Memory B cell (primary cell): Measurements from ENCODE around the gene ANO2.

Experiments
- ATAC-seq: fragments of 150-1000 bp; cut with Tn5 transposase; 2 replicates; pipeline ENCODE4 v1.10.0; 2021; ENCODE audit warnings: low read depth, mild to moderate bottlenecking, moderate library complexity
- DNase-seq, 2 donors: peaks; one replicate each; pipeline ENCODE4 v3.0.0; 2022; ENCODE audit warnings: low spot score in 2 of 2
- H3K27ac Mint-ChIP-seq: one replicate; pipeline ENCODE4 v1.8.0; 2022; ENCODE audit warnings: mild to moderate bottlenecking, moderate library complexity, mixed read lengths
- H3K27me3 Mint-ChIP-seq: one replicate; pipeline ENCODE4 v1.8.0; 2022; ENCODE audit warnings: mixed read lengths
- H3K36me3 Mint-ChIP-seq: one replicate; pipeline ENCODE4 v1.8.0; 2022; ENCODE audit warnings: mild to moderate bottlenecking, mixed read lengths
- H3K4me1 Mint-ChIP-seq: one replicate; pipeline ENCODE4 v1.8.0; 2022; ENCODE audit warnings: mixed read lengths
- H3K4me3 Mint-ChIP-seq: one replicate; pipeline ENCODE4 v1.8.0; 2022; ENCODE audit warnings: mild to moderate bottlenecking, moderate library complexity, mixed read lengths
- H3K9me3 Mint-ChIP-seq: one replicate; pipeline ENCODE4 v1.8.0; 2022; ENCODE audit warnings: mixed read lengths

Gene ANO2

DNA sequence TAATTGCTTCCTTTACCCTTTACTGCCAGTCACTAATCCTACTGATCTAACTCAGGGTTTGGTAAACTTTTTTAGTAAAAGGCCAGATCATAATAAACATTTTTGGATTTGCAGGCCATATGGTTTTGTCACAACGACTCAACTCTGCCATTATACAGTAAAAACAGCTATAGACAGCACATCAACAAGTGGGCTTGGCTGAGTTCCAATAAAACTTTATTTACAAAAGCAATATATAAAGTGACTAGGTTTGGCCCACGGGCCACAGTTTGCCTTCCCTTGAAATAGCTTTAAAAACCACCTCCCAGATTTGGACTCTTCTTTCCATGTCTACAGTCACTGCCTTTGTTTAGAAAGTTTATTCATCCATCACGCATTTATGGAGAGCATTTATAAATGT is 366.3 kb downstream of the ANO2 start:
- no peaks in the 10 kb centered on the region for H3K4me1 Mint-ChIP-seq
- no peak overlapping the region for H3K27ac Mint-ChIP-seq
- H3K4me3 Mint-ChIP-seq: no peak overlapping the region
- DNase-seq (no peak), ATAC-seq (no peak)
- H3K9me3 Mint-ChIP-seq: no peaks in the 10 kb centered on the region
- H3K36me3 Mint-ChIP-seq: no peaks in the 10 kb centered on the region
- H3K27me3 Mint-ChIP-seq: peaks cover 2% of the 10 kb centered on the region

DNA sequence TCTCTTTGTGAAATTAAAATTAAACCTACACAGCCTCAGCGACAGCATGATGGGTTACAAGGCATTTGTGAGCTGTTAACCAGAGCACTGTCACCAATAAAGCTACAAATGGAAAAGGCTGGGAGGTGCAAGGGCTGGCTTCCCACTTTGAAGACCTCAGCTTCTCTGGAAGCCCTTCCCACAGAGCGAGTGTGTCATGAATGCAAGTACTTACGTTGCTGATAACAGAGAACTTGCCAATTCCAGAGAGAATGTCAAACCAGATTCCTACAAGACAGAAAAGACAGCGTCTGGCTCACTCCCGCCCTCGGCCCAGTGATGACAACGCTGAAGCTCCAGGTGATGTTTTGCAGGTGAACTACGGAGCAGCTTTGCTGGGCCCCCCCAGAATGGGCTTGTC is 367.3 kb downstream of the ANO2 start:
- Mint-ChIP-seq H3K9me3 (no peaks in the 10 kb centered on the region), H3K4me1 (no peaks in the 10 kb centered on the region), H3K4me3 (no peak overlapping the region), H3K36me3 (no peaks in the 10 kb centered on the region), H3K27ac (no peak overlapping the region), H3K27me3 (peaks cover 2% of the 10 kb centered on the region)
- no peak for ATAC-seq
- no peak for DNase-seq

DNA sequence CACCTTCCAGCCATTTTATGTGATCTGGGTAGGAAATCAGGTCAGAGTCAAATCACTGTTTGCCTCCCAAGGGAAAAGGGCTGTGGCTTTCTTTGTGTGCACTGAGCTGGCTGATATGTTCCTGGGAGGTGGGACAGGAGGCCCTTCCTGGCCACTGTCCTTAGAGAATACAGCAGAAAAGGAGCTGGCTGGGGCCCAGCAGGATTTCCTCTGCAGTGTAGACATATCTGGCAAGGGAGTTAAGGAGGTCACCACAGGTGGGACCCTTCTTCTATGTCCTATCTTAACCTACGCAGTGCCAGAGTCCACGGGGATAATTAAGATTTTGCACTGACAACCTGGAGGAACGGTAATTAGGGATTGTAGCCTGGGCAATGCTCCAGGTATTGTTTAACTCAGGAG is 367.8 kb downstream of the ANO2 start:
- Mint-ChIP-seq H3K4me1 (no peaks in the 10 kb centered on the region), H3K9me3 (no peaks in the 10 kb centered on the region), H3K27ac (no peak overlapping the region), H3K27me3 (peaks cover 2% of the 10 kb centered on the region), H3K36me3 (no peaks in the 10 kb centered on the region), H3K4me3 (no peak overlapping the region)
- no peak for ATAC-seq
- DNase-seq: no peak

GRCh38 chr12:5575987-5576386 is 369.1 kb downstream of the ANO2 start:
- H3K36me3 Mint-ChIP-seq: no peaks in the 10 kb centered on the region
- H3K4me1 Mint-ChIP-seq: no peaks in the 10 kb centered on the region
- H3K27me3 Mint-ChIP-seq: peaks cover 2% of the 10 kb centered on the region
- H3K27ac Mint-ChIP-seq: no peak overlapping the region
- no peak overlapping the region for H3K4me3 Mint-ChIP-seq
- DNase-seq: no peak
- ATAC-seq: no peak
- H3K9me3 Mint-ChIP-seq: no peaks in the 10 kb centered on the region

- Mint-ChIP-seq H3K27ac (no peak overlapping the region), H3K36me3 (no peaks in the 10 kb centered on the region), H3K27me3 (peaks cover 2% of the 10 kb centered on the region), H3K4me3 (no peak overlapping the region), H3K4me1 (no peaks in the 10 kb centered on the region), H3K9me3 (no peaks in the 10 kb centered on the region)
- DNase-seq: no peak
- ATAC-seq: no peak
Observed at GRCh38 chr12:5575232-5575631, 369.8 kb downstream of the ANO2 start.

GRCh38 chr12:5573390-5573789 is 371.7 kb downstream of the ANO2 start:
- Mint-ChIP-seq H3K4me3 (no peak overlapping the region), H3K9me3 (no peaks in the 10 kb centered on the region), H3K27me3 (peaks cover 5% of the 10 kb centered on the region), H3K4me1 (no peaks in the 10 kb centered on the region), H3K36me3 (no peaks in the 10 kb centered on the region), H3K27ac (no peak overlapping the region)
- ATAC-seq: no peak
- DNase-seq: no peak

GRCh38 chr12:5571115-5571514 is 373.9 kb downstream of the ANO2 start:
- Mint-ChIP-seq H3K36me3 (no peaks in the 10 kb centered on the region), H3K4me1 (no peaks in the 10 kb centered on the region), H3K27ac (no peak overlapping the region), H3K27me3 (peaks cover 5% of the 10 kb centered on the region), H3K9me3 (no peaks in the 10 kb centered on the region), H3K4me3 (no peak overlapping the region)
- ATAC-seq (no peak), DNase-seq (no peak)

DNA sequence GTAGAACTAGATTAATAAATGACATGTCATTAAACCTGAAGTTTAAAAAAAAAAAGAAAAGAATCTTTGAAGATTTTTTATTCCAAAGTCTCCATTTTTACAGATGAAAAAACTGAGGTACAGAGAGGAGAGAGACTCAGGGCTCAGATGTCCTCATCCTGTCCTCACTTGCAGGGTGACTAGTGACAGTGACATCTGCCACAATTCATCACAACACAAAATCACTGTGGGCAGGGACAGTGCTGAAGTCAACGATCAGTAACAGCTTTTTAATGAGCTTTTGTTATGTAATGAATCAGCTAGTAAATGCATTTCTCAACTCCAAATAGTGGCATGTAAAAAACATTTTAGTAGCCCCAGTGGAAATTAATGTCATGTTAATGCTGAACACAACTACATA is 374.6 kb downstream of the ANO2 start:
- H3K27ac Mint-ChIP-seq: no peak overlapping the region
- peaks cover 5% of the 10 kb centered on the region for H3K27me3 Mint-ChIP-seq

GRCh38 chr12:5568325-5568981 is 376.6 kb downstream of the ANO2 start:
- no peaks in the 10 kb centered on the region for H3K4me1 Mint-ChIP-seq
- H3K27ac Mint-ChIP-seq: no peak overlapping the region
- H3K36me3 Mint-ChIP-seq: no peaks in the 10 kb centered on the region
- no peak for ATAC-seq
- H3K9me3 Mint-ChIP-seq: no peaks in the 10 kb centered on the region
- DNase-seq: no peak
- H3K4me3 Mint-ChIP-seq: no peak overlapping the region
- peaks cover 4% of the 10 kb centered on the region for H3K27me3 Mint-ChIP-seq

More for the DNA sequence above, 374.6 kb downstream of the ANO2 start:
- no peak overlapping the region for H3K4me3 Mint-ChIP-seq
- DNase-seq (no peak), ATAC-seq (no peak)
- no peaks in the 10 kb centered on the region for H3K4me1 Mint-ChIP-seq
- H3K9me3 Mint-ChIP-seq: no peaks in the 10 kb centered on the region
- no peaks in the 10 kb centered on the region for H3K36me3 Mint-ChIP-seq

- ATAC-seq: no peak
- no peak overlapping the region for H3K4me3 Mint-ChIP-seq
- H3K4me1 Mint-ChIP-seq: no peaks in the 10 kb centered on the region
- no peaks in the 10 kb centered on the region for H3K36me3 Mint-ChIP-seq
- no peak for DNase-seq
- H3K9me3 Mint-ChIP-seq: no peaks in the 10 kb centered on the region
- peaks cover 6% of the 10 kb centered on the region for H3K27me3 Mint-ChIP-seq
- no peak overlapping the region for H3K27ac Mint-ChIP-seq
Observed at GRCh38 chr12:5567016-5567725, 377.9 kb downstream of the ANO2 start.

- ATAC-seq (no peak), DNase-seq (no peak)
- H3K36me3 Mint-ChIP-seq: no peaks in the 10 kb centered on the region
- no peaks in the 10 kb centered on the region for H3K4me1 Mint-ChIP-seq
- no peak overlapping the region for H3K27ac Mint-ChIP-seq
- H3K4me3 Mint-ChIP-seq: no peak overlapping the region
- no peaks in the 10 kb centered on the region for H3K9me3 Mint-ChIP-seq
- H3K27me3 Mint-ChIP-seq: peaks cover 7% of the 10 kb centered on the region
Observed at GRCh38 chr12:5565933-5566599, 379.0 kb downstream of the ANO2 start.

- Mint-ChIP-seq H3K4me3 (no peak overlapping the region), H3K9me3 (no peaks in the 10 kb centered on the region), H3K36me3 (no peaks in the 10 kb centered on the region), H3K4me1 (no peaks in the 10 kb centered on the region), H3K27me3 (peaks cover 4% of the 10 kb centered on the region), H3K27ac (no peak overlapping the region)
- no peak for ATAC-seq
- DNase-seq: no peak
Observed at GRCh38 chr12:5562581-5562980, 382.5 kb downstream of the ANO2 start.

DNA sequence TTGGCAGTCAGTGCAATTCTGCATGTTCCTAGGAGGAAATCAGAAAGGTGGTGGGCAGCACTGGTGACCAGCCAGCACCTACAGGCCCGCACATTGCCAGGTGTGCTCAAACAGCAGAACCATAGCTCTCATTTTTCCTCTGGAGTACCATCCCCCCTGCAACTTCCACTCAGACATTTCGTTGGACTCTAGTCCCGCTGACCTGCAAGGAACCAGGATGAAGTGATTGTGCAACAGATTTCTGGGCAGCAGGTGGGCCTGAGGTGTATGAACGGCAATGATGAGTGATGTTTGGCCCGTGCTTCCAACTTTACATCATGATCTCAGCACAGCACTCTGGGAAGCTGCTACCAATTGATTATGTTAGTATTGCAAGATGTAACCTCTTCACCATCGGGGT is 383.2 kb downstream of the ANO2 start:
- Mint-ChIP-seq H3K36me3 (no peaks in the 10 kb centered on the region), H3K4me3 (no peak overlapping the region), H3K4me1 (no peaks in the 10 kb centered on the region), H3K9me3 (no peaks in the 10 kb centered on the region), H3K27ac (no peak overlapping the region), H3K27me3 (peaks cover 4% of the 10 kb centered on the region)
- DNase-seq (no peak), ATAC-seq (no peak)

GRCh38 chr12:5561057-5561456 is 384.0 kb downstream of the ANO2 start:
- no peak for DNase-seq

More at GRCh38 chr12:5561057-5561456, 384.0 kb downstream of the ANO2 start:
- no peak for ATAC-seq
- H3K9me3 Mint-ChIP-seq: no peaks in the 10 kb centered on the region
- H3K4me1 Mint-ChIP-seq: no peaks in the 10 kb centered on the region
- peaks cover 8% of the 10 kb centered on the region for H3K27me3 Mint-ChIP-seq
- no peaks in the 10 kb centered on the region for H3K36me3 Mint-ChIP-seq
- H3K4me3 Mint-ChIP-seq: no peak overlapping the region
- H3K27ac Mint-ChIP-seq: no peak overlapping the region
